Islet precursor cell (in vitro differentiated cells): ENCODE data around the gene WFDC12.
"Not testable (repeated sequence)": the region's sequence is repeated elsewhere in the genome, so short reads cannot be mapped to it uniquely, and the experiment has no call there.

Source experiments
- DNase-seq: peaks from one replicate; pipeline ENCODE4 v3.0.0-alpha.2; 2018

Gene WFDC12

GRCh38 chr20:45124365-45124764, at the start of gene WFDC12:
TSS of gene WFDC12 (minus strand) at chr20:45124465. CDS start at chr20:45124447, 18 bp downstream.
- no peak for DNase-seq

GRCh38 chr20:45173522-45173921, 49.3 kb upstream of the WFDC12 start:
- DNase-seq, result no peak

- DNase-seq, result no peak
Observed at GRCh38 chr20:45164906-45165305, 40.6 kb upstream of the WFDC12 start.

- no peak for DNase-seq
Observed at GRCh38 chr20:45163083-45163803, 39.0 kb upstream of the WFDC12 start.

GRCh38 chr20:45157962-45158361, 33.7 kb upstream of the WFDC12 start:
- no peak for DNase-seq

GRCh38 chr20:45156713-45157112, 32.4 kb upstream of the WFDC12 start:
- DNase-seq, result no peak

- not testable (repeated sequence) for DNase-seq
Observed at GRCh38 chr20:45154794-45155193, 30.5 kb upstream of the WFDC12 start.

- no peak for DNase-seq
Observed at GRCh38 chr20:45154183-45154582, 29.9 kb upstream of the WFDC12 start.

- no peak for DNase-seq
Observed at GRCh38 chr20:45153752-45154151, 29.5 kb upstream of the WFDC12 start.

- DNase-seq, result no peak
Observed at GRCh38 chr20:45153147-45153546, 28.9 kb upstream of the WFDC12 start.

- no peak for DNase-seq
Observed at GRCh38 chr20:45152405-45152804, 28.1 kb upstream of the WFDC12 start.

GRCh38 chr20:45149062-45149461, 24.8 kb upstream of the WFDC12 start:
- DNase-seq, result no peak

GRCh38 chr20:45140836-45141235, 16.6 kb upstream of the WFDC12 start:
- DNase-seq, result no peak

GRCh38 chr20:45139733-45140375, 15.6 kb upstream of the WFDC12 start:
- DNase-seq, result not testable (repeated sequence)

GRCh38 chr20:45138561-45139300, 14.5 kb upstream of the WFDC12 start:
- DNase-seq, result peak; percentile 76

GRCh38 chr20:45136911-45137310, 12.6 kb upstream of the WFDC12 start:
- DNase-seq, result no peak

GRCh38 chr20:45128099-45128498, 3.8 kb upstream of the WFDC12 start:
- DNase-seq, result no peak

- DNase-seq, result no peak
Observed at GRCh38 chr20:45121388-45121787, 2.9 kb downstream of the WFDC12 start.

GRCh38 chr20:45119556-45120266, 4.6 kb downstream of the WFDC12 start:
- no peak for DNase-seq

- no peak for DNase-seq
Observed at GRCh38 chr20:45118028-45118427, 6.2 kb downstream of the WFDC12 start.

GRCh38 chr20:45117581-45117980, 6.7 kb downstream of the WFDC12 start:
- DNase-seq, result no peak

- no peak for DNase-seq
Observed at GRCh38 chr20:45115829-45116228, 8.4 kb downstream of the WFDC12 start.

- peak; percentile 47 for DNase-seq
Observed at GRCh38 chr20:45115386-45115774, 8.9 kb downstream of the WFDC12 start.
